H9 (cell line): ENCODE results near the gene KAZN. TPM values are rescaled to one million over a fixed set of nuclear protein-coding genes. Genes with fewer than 3 reads are reported as not detected.
A peak's percentile ranks its signal among the peaks of the same experiment; 100 is the strongest.

Experiments
- DNase-seq: peaks from one replicate; pipeline ENCODE4 v3.0.0-alpha.2; 2017
- H2AFZ ChIP-seq: one replicate; pipeline ENCODE4 v1.6.1; 2013; ENCODE audit warnings: mild to moderate bottlenecking, low read length, control low read depth, moderate library complexity
- H2AK5ac ChIP-seq: 2 replicates; pipeline ENCODE4 v1.6.1; 2013; ENCODE audit warnings: low read length, control low read depth, mixed read lengths; ENCODE audit not compliant: insufficient read length
- H2BK120ac ChIP-seq: one replicate; pipeline ENCODE4 v1.6.1; 2013; ENCODE audit warnings: low read depth, mild to moderate bottlenecking, low read length, control low read depth, inconsistent platforms; ENCODE audit not compliant: poor library complexity, severe bottlenecking
- H2BK12ac ChIP-seq: 2 replicates; pipeline ENCODE4 v1.6.1; 2013; ENCODE audit warnings: low read length, control low read depth, mixed read lengths, low read depth; ENCODE audit not compliant: insufficient read length
- H2BK15ac ChIP-seq: 2 replicates; pipeline ENCODE4 v1.6.1; 2013; ENCODE audit warnings: low read depth, low read length, control low read depth
- H2BK20ac ChIP-seq: one replicate; pipeline ENCODE4 v1.6.1; 2013; ENCODE audit warnings: low read depth, mild to moderate bottlenecking, low read length, control low read depth, inconsistent platforms; ENCODE audit not compliant: poor library complexity, severe bottlenecking
- H2BK5ac ChIP-seq: 2 replicates; pipeline ENCODE4 v1.6.1; 2013; ENCODE audit warnings: low read length, control low read depth, mixed read lengths; ENCODE audit not compliant: insufficient read length
- H3K14ac ChIP-seq: 2 replicates; pipeline ENCODE4 v1.6.1; 2013; ENCODE audit warnings: low read length, control low read depth; ENCODE audit not compliant: insufficient read depth
- H3K18ac ChIP-seq: 2 replicates; pipeline ENCODE4 v1.6.1; 2013; ENCODE audit warnings: low read depth, mild to moderate bottlenecking, mixed read lengths, low read length, control low read depth; ENCODE audit not compliant: insufficient read length
- H3K23ac ChIP-seq: 2 replicates; pipeline ENCODE4 v1.6.1; 2013; ENCODE audit warnings: low read length, control low read depth, mixed read lengths, low read depth; ENCODE audit not compliant: insufficient read length
- H3K23me2 ChIP-seq: 2 replicates; pipeline ENCODE4 v1.6.1; 2013; ENCODE audit warnings: low read depth, mild to moderate bottlenecking, mixed read lengths, low read length, control low read depth; ENCODE audit not compliant: insufficient read length, poor library complexity, severe bottlenecking
- H3K27ac ChIP-seq: 2 replicates; pipeline ENCODE4 v1.5.1; 2013; ENCODE audit warnings: low read length, control low read depth, mixed read lengths, low read depth; ENCODE audit not compliant: insufficient read length
- H3K27me3 ChIP-seq: 2 replicates; pipeline ENCODE4 v1.6.1; 2013; ENCODE audit warnings: low read length, control low read depth, inconsistent platforms; ENCODE audit not compliant: insufficient read depth
- H3K4ac ChIP-seq: 2 replicates; pipeline ENCODE4 v1.6.1; 2013; ENCODE audit warnings: low read depth, mild to moderate bottlenecking, control low read depth, inconsistent platforms, low read length, moderate library complexity
- H3K4me1 ChIP-seq: 2 replicates; pipeline ENCODE4 v1.6.1; 2013; ENCODE audit warnings: low read length, control low read depth, inconsistent platforms; ENCODE audit not compliant: insufficient read depth
- H3K4me2 ChIP-seq: 2 replicates; pipeline ENCODE4 v1.6.1; 2013; ENCODE audit warnings: low read length, control low read depth, mixed read lengths; ENCODE audit not compliant: insufficient read length, insufficient read depth
- H3K56ac ChIP-seq: 2 replicates; pipeline ENCODE4 v1.6.1; 2013; ENCODE audit warnings: low read depth, mild to moderate bottlenecking, mixed read lengths, low read length, control low read depth; ENCODE audit not compliant: insufficient read length
- H3K79me1 ChIP-seq: 2 replicates; pipeline ENCODE4 v1.6.1; 2013; ENCODE audit warnings: low read depth, mild to moderate bottlenecking, moderate library complexity, low read length, control low read depth, inconsistent platforms; ENCODE audit not compliant: insufficient read depth, poor library complexity, severe bottlenecking
- H3K79me2 ChIP-seq: 2 replicates; pipeline ENCODE4 v1.6.1; 2013; ENCODE audit warnings: low read length, control low read depth, inconsistent platforms; ENCODE audit not compliant: insufficient read depth
- H3K9ac ChIP-seq: 2 replicates; pipeline ENCODE4 v1.6.1; 2013; ENCODE audit warnings: low read length, control low read depth, mixed read lengths; ENCODE audit not compliant: insufficient read length; ENCODE audit errors: extremely low read depth
- H3K9me3 ChIP-seq: one replicate; pipeline ENCODE4 v1.6.1; 2013; ENCODE audit warnings: low read depth, low read length, inconsistent platforms; ENCODE audit not compliant: control insufficient read depth
- H3T11ph ChIP-seq: one replicate; pipeline ENCODE4 v1.6.1; 2013; ENCODE audit warnings: mild to moderate bottlenecking, low read length, control low read depth, inconsistent platforms
- H4K20me1 ChIP-seq: one replicate; pipeline ENCODE4 v1.6.1; 2013; ENCODE audit not compliant: control insufficient read depth, insufficient read length, insufficient read depth
- H4K5ac ChIP-seq: 2 replicates; pipeline ENCODE4 v1.6.1; 2013; ENCODE audit warnings: low read depth, mild to moderate bottlenecking, mixed read lengths, low read length, control low read depth; ENCODE audit not compliant: insufficient read length
- H4K8ac ChIP-seq: replicated peaks from 2 replicates; pipeline ENCODE4 v1.6.1; 2013; ENCODE audit warnings: low read length, control low read depth, mixed read lengths, low read depth; ENCODE audit not compliant: insufficient read length
- H4K91ac ChIP-seq: 2 replicates; pipeline ENCODE4 v1.6.1; 2013; ENCODE audit warnings: low read depth, mild to moderate bottlenecking, moderate library complexity, mixed read lengths, low read length, control low read depth; ENCODE audit not compliant: insufficient read length
- H3K27ac Mint-ChIP-seq, 3 experiments: 2 replicates in 2 of 3; 3 replicates in 1 of 3; pipeline ENCODE4 v1.8.0; 2020 to 2021; ENCODE audit warnings: mixed read lengths in 3 of 3, mild to moderate bottlenecking in 1 of 3, moderate library complexity in 1 of 3
- H3K27me3 Mint-ChIP-seq: 2 replicates; pipeline ENCODE4 v1.8.0; 2021; ENCODE audit warnings: low read depth, mild to moderate bottlenecking, moderate library complexity, mixed read lengths
- H3K36me3 Mint-ChIP-seq, 3 experiments: 2 replicates in 2 of 3; 3 replicates in 1 of 3; pipeline ENCODE4 v1.8.0; 2020 to 2021; ENCODE audit warnings: low read depth in 3 of 3, mixed read lengths in 3 of 3; ENCODE audit not compliant: insufficient read depth in 1 of 3
- H3K4me1 Mint-ChIP-seq, 2 experiments: 2 replicates each; pipeline ENCODE4 v1.8.0; 2020; ENCODE audit warnings: mixed read lengths in 2 of 2
- H3K4me3 Mint-ChIP-seq, 2 experiments: 2 replicates in 1 of 2; 3 replicates in 1 of 2; pipeline ENCODE4 v1.8.0; 2020 to 2021; ENCODE audit warnings: mild to moderate bottlenecking in 2 of 2, mixed read lengths in 2 of 2, moderate library complexity in 1 of 2
- H3K9me3 Mint-ChIP-seq, 2 experiments: 2 replicates in 1 of 2; 3 replicates in 1 of 2; pipeline ENCODE4 v1.8.0; 2020; ENCODE audit warnings: mild to moderate bottlenecking in 2 of 2, mixed read lengths in 2 of 2, moderate library complexity in 1 of 2
- WGBS: extraction: QIAGEN DNeasy Blood & Tissue Kit; methylation state at CpG from one replicate; pipeline ENCODE4 v1.1.7; 2013; ENCODE audit warnings: missing lambda C conversion rate, low lambda C conversion rate, mixed read lengths; ENCODE audit not compliant: insufficient read length; ENCODE audit errors: extremely low coverage; 5-methylcytosine and 5-hydroxymethylcytosine counted together
- total RNA-seq: library from RNA; stranded (reverse); gene quantifications from 2 replicates; pipeline ENCODE4 v1.2.1, GENCODE V29; 2021
- TF ChIP-seq, protein P1 (sequence below): fragments of 200-600 bp; sonication (generic); conservative IDR thresholded peaks from 3 replicates; pipeline ENCODE4 v1.8.0; 2021; ENCODE audit warnings: antibody characterized with exemption, mild to moderate bottlenecking

Gene KAZN
- total RNA-seq, 1 experiment from 2014 or later: 7.6 TPM

DNA sequence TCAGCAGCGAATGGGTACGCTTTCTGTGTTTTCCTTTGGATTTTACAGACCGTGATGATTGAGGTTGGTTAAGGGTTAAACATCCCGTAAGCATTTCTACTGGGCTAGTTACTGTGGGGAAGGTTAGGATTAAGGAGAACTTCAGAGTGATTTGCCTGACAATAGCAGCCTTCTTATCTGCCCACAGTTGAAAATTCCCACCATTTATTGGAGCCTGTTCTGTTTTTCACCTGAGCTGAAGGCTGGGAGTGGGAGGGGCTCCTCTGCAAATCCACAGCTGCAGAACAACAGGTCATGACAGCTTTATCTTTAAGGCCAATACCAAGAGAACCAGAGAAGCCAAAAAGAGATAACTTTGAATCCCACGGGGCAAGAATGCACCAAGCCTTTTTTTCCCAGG lies 168.6 kb downstream of the KAZN start:
- H3K27me3 ChIP-seq: no peaks in the 10 kb centered on the region
- H3K18ac ChIP-seq: no peak overlapping the region
- Mint-ChIP-seq H3K9me3 (peaks cover 4 to 7% of the 10 kb centered on the region in 2 experiments; a peak in 3 of 5 replicates), H3K4me3 (peak overlapping the region in 1 of 2 experiments; percentile 43; a peak in 1 of 5 replicates), H3K36me3 (peaks cover 0 to 10% (median 3%) of the 10 kb centered on the region in 3 experiments; a peak in 4 of 7 replicates), H3K27ac (peak overlapping the region in 2 of 3 experiments; percentile 59 to 76; a peak in 3 of 7 replicates), H3K27me3 (peaks cover 3% of the 10 kb centered on the region), H3K4me1 (peaks cover 58 to 60% of the 10 kb centered on the region in 2 experiments)
- no peak overlapping the region for H4K5ac ChIP-seq
- no peak overlapping the region for H2AFZ ChIP-seq
- no peak overlapping the region for H3K27ac ChIP-seq
- H3K9ac ChIP-seq: no peak overlapping the region
- no peak overlapping the region for H2AK5ac ChIP-seq
- H4K91ac ChIP-seq: no peak overlapping the region
- no peak overlapping the region for H3K23ac ChIP-seq
- no peaks in the 10 kb centered on the region for H3K23me2 ChIP-seq
- TF ChIP-seq, protein P1, sequence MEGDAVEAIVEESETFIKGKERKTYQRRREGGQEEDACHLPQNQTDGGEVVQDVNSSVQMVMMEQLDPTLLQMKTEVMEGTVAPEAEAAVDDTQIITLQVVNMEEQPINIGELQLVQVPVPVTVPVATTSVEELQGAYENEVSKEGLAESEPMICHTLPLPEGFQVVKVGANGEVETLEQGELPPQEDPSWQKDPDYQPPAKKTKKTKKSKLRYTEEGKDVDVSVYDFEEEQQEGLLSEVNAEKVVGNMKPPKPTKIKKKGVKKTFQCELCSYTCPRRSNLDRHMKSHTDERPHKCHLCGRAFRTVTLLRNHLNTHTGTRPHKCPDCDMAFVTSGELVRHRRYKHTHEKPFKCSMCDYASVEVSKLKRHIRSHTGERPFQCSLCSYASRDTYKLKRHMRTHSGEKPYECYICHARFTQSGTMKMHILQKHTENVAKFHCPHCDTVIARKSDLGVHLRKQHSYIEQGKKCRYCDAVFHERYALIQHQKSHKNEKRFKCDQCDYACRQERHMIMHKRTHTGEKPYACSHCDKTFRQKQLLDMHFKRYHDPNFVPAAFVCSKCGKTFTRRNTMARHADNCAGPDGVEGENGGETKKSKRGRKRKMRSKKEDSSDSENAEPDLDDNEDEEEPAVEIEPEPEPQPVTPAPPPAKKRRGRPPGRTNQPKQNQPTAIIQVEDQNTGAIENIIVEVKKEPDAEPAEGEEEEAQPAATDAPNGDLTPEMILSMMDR: no peak
- H2BK20ac ChIP-seq: no peak overlapping the region
- no peak overlapping the region for H3K14ac ChIP-seq
- no peak overlapping the region for H2BK5ac ChIP-seq
- no peak overlapping the region for H3K56ac ChIP-seq
- no peak overlapping the region for H2BK15ac ChIP-seq
- no peaks in the 10 kb centered on the region for H3K79me2 ChIP-seq
- no CpG with 5 or more reads among the region's 5 CpGs for WGBS
- no peak overlapping the region for H4K8ac ChIP-seq
- no peaks in the 10 kb centered on the region for H3K79me1 ChIP-seq
- H3K4ac ChIP-seq: no peak overlapping the region
- no peak overlapping the region for H3T11ph ChIP-seq
- H2BK12ac ChIP-seq: no peak overlapping the region
- peaks cover 14% of the 10 kb centered on the region; the same call in 1 of the 2 replicates for H3K4me1 ChIP-seq
- DNase-seq: peak; percentile 46
- no peak overlapping the region for H3K4me2 ChIP-seq
- no peaks in the 10 kb centered on the region for H4K20me1 ChIP-seq
- no peaks in the 10 kb centered on the region for H3K9me3 ChIP-seq
- no peak overlapping the region for H2BK120ac ChIP-seq
